ENCODE measurements around the gene ZNF860. TPM values are rescaled to one million over a fixed set of nuclear protein-coding genes. Genes with fewer than 3 reads are reported as not detected.

ZNF860 gene
- total and polyA plus RNA-seq, 2 of the 4 experiments (the other 2 are of a cell fraction), result 0.18 to 0.26 TPM

DNA sequence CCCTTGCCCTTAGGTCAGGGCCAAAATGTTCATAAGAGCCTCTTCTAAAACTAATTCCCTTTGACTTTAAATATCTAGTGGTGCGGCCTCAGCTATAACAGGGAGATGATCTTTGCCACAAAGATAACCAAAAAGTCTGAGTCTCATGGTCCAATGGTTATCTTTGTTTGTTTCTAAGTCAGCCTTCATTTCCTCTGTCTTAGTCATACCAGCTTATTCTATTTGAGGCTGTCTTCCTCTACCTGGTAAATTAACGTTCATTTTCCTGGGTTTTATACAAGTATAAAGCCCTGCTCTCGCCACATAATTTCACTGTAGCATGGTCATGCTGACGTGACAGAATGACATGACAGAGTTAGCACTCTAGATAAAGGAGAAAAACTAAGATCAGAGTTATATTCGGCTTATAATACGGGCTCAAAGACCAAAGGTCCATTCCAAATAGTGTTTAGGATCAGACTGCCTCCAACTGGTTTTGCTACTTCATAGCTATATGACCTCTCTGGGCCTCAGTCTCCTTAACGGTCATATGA, 18.4 kb downstream of the ZNF860 start:
- Histone ChIP-seq H4K8ac (ENCODE audit: low read depth in 2 of 2, low read length in 2 of 2) (no peak overlapping the region), H4K91ac (ENCODE audit: insufficient read depth, low read depth, low read length) (no peak overlapping the region), H3K18ac (ENCODE audit: low read depth, low read length) (no peak overlapping the region), H2BK120ac (ENCODE audit: low read depth, low read length) (no peak overlapping the region), H2BK5ac (ENCODE audit: low read depth, low read length, poor library complexity, severe bottlenecking) (no peak overlapping the region), H3K9me1 (ENCODE audit: insufficient read depth, low read length) (no peaks in the 10 kb centered on the region), H3K4me1 (ENCODE audit: control insufficient read depth, insufficient read depth, low read length) (no peaks in the 10 kb centered on the region; the same call in 1 of the 2 replicates), H3K9me3 (ENCODE audit: control insufficient read depth, insufficient read depth, low read length) (0 out of 2 replicates have a peak, but pooled peaks cover 3% of the 10 kb centered on the region), H3K4me2 (ENCODE audit: low read depth, low read length) (no peak overlapping the region), H3K56ac (ENCODE audit: extremely low read depth, insufficient read depth, low read length) (no peak overlapping the region), H3K14ac (replicated peaks; ENCODE audit: low read depth, low read length) (no peak overlapping the region), H4K20me1 (ENCODE audit: insufficient read depth, low read length) (no peaks in the 10 kb centered on the region), H2AK5ac (ENCODE audit: low read depth, low read length) (no peak overlapping the region), H3K4me3 (ENCODE audit: insufficient read depth, low read depth, low read length) (no peak overlapping the region), H2AFZ (replicated peaks; ENCODE audit: low read length, poor library complexity) (no peak overlapping the region), H3K23ac (ENCODE audit: low read depth, low read length) (no peak overlapping the region), H2AK9ac (replicated peaks; ENCODE audit: low read depth, low read length, poor library complexity) (no peak overlapping the region), H2BK15ac (ENCODE audit: low read depth, low read length) (no peak overlapping the region), H2BK20ac (ENCODE audit: low read depth, low read length) (no peak overlapping the region), H3K27ac (ENCODE audit: insufficient read depth, low read length) (no peak overlapping the region), H3K79me1 (ENCODE audit: low read depth in 1 of 2, low read length in 2 of 2) (no peaks in the 10 kb centered on the region), H3K9ac (ENCODE audit: low read depth, low read length) (no peak overlapping the region), H3K36me3 (ENCODE audit: control insufficient read depth, insufficient read depth, low read length) (no peaks in the 10 kb centered on the region), H3K4ac (ENCODE audit: low read depth, low read length) (no peak overlapping the region), H4K5ac (ENCODE audit: low read depth, low read length) (no peak overlapping the region), H3K27me3 (ENCODE audit: control insufficient read depth, insufficient read depth, low read length) (peaks cover 11% of the 10 kb centered on the region)
- ChIA-PET CTCF (no interaction called here), POLR2A (ENCODE audit: unreplicated experiment) (no interaction called here)
- WGBS, 2 experiments (ENCODE audit: extremely low coverage in 2 of 2, insufficient read length in 1 of 2), result 100% methylated on average over 1 of the region's 7 CpGs; no CpG with 5 or more reads in 1 of the 2 experiments
- TF ChIP-seq FOS (IDR thresholded peaks at IDR 0.05; ENCODE audit: low read depth, low read length), result no peak
- no peak for TF ChIP-seq POLR2A (IDR thresholded peaks at IDR 0.05; ENCODE audit: low read depth, low read length)
- TF ChIP-seq MAFK (IDR thresholded peaks at IDR 0.05; ENCODE audit: low read depth, low read length), result no peak
- no peak for TF ChIP-seq RAD21 (IDR thresholded peaks at IDR 0.05; ENCODE audit: low read length)
- no peak for TF ChIP-seq NFE2L2 (IDR thresholded peaks at IDR 0.05; ENCODE audit: low read depth, low read length)
- TF ChIP-seq, protein P1, sequence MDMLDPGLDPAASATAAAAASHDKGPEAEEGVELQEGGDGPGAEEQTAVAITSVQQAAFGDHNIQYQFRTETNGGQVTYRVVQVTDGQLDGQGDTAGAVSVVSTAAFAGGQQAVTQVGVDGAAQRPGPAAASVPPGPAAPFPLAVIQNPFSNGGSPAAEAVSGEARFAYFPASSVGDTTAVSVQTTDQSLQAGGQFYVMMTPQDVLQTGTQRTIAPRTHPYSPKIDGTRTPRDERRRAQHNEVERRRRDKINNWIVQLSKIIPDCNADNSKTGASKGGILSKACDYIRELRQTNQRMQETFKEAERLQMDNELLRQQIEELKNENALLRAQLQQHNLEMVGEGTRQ (IDR thresholded peaks at IDR 0.05; ENCODE audit: low read depth, low read length), result no peak
- no peak for TF ChIP-seq RCOR1 (IDR thresholded peaks at IDR 0.05; ENCODE audit: insufficient replicate concordance, low read length)
- TF ChIP-seq, protein P2, sequence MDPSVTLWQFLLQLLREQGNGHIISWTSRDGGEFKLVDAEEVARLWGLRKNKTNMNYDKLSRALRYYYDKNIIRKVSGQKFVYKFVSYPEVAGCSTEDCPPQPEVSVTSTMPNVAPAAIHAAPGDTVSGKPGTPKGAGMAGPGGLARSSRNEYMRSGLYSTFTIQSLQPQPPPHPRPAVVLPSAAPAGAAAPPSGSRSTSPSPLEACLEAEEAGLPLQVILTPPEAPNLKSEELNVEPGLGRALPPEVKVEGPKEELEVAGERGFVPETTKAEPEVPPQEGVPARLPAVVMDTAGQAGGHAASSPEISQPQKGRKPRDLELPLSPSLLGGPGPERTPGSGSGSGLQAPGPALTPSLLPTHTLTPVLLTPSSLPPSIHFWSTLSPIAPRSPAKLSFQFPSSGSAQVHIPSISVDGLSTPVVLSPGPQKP (IDR thresholded peaks at IDR 0.05; ENCODE audit: borderline replicate concordance, low read depth, low read length), result no peak
- TF ChIP-seq MAZ (IDR thresholded peaks at IDR 0.05; ENCODE audit: borderline replicate concordance, low read depth, low read length), result no peak
- TF ChIP-seq, protein P3, sequence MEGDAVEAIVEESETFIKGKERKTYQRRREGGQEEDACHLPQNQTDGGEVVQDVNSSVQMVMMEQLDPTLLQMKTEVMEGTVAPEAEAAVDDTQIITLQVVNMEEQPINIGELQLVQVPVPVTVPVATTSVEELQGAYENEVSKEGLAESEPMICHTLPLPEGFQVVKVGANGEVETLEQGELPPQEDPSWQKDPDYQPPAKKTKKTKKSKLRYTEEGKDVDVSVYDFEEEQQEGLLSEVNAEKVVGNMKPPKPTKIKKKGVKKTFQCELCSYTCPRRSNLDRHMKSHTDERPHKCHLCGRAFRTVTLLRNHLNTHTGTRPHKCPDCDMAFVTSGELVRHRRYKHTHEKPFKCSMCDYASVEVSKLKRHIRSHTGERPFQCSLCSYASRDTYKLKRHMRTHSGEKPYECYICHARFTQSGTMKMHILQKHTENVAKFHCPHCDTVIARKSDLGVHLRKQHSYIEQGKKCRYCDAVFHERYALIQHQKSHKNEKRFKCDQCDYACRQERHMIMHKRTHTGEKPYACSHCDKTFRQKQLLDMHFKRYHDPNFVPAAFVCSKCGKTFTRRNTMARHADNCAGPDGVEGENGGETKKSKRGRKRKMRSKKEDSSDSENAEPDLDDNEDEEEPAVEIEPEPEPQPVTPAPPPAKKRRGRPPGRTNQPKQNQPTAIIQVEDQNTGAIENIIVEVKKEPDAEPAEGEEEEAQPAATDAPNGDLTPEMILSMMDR (conservative IDR thresholded peaks at IDR 0.05; ENCODE audit: low read depth, low read length), result no peak
- no peak for TF ChIP-seq CEBPB (IDR thresholded peaks at IDR 0.05; ENCODE audit: low read depth, low read length)
- no peak for TF ChIP-seq RFX5 (IDR thresholded peaks at IDR 0.05; ENCODE audit: low read depth, low read length)
- no peak for TF ChIP-seq SMC3 (IDR thresholded peaks at IDR 0.05; ENCODE audit: low read depth, low read length)
- TF ChIP-seq MXI1 (IDR thresholded peaks at IDR 0.05; ENCODE audit: borderline replicate concordance, low read depth, low read length), result no peak
- no peak for TF ChIP-seq CHD1 (IDR thresholded peaks at IDR 0.05; ENCODE audit: low read depth, low read length)
- TF ChIP-seq BHLHE40 (IDR thresholded peaks at IDR 0.05; ENCODE audit: low read depth, low read length), result no peak
- dilution Hi-C loops (cut with HindIII; ENCODE audit: low sequenced_read_pairs, unreplicated experiment) (no loop called here), in situ Hi-C loops (cut with MboI; ENCODE audit: low sequenced_read_pairs) (no loop called here), intact Hi-C loops (cut with micrococcal nuclease) (no loop called here)
- ATAC-seq (ENCODE audit: low read depth) (no peak), DNase-seq (no peak)
- BruUV-seq (replicated peaks), result no TSS peak

Measured in IMR-90 (cell line).